HG02973 (cell line): ENCODE data around the gene NCS1.

Experiments
- ATAC-seq: cut with Tn5 transposase; IDR thresholded peaks from one replicate; pipeline ENCODE4 v1.9.1; 2021; ENCODE audit warnings: moderate library complexity; ENCODE audit not compliant: unreplicated experiment

The NCS1 gene

DNA sequence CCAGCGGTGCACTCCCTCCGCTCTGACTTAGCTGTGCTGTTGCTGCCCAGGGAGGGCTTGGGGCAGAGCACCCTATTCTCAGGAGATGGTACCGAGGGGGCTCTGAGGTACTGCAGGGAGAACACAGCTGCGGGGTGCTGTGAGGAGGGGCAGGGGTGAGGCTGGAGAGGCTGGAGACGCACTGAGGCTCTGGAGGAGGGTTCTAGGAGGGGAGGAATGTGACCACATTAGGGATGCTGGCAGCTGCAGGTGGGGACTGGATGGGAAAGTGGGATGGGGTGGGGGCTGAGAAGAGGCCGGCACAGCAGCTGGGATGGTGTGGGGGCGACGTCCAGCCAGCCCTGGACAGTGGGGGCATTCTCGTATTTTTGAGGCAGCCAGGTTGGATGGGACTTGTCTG lies 20.9 kb downstream of the NCS1 start:
- no peak for ATAC-seq

DNA sequence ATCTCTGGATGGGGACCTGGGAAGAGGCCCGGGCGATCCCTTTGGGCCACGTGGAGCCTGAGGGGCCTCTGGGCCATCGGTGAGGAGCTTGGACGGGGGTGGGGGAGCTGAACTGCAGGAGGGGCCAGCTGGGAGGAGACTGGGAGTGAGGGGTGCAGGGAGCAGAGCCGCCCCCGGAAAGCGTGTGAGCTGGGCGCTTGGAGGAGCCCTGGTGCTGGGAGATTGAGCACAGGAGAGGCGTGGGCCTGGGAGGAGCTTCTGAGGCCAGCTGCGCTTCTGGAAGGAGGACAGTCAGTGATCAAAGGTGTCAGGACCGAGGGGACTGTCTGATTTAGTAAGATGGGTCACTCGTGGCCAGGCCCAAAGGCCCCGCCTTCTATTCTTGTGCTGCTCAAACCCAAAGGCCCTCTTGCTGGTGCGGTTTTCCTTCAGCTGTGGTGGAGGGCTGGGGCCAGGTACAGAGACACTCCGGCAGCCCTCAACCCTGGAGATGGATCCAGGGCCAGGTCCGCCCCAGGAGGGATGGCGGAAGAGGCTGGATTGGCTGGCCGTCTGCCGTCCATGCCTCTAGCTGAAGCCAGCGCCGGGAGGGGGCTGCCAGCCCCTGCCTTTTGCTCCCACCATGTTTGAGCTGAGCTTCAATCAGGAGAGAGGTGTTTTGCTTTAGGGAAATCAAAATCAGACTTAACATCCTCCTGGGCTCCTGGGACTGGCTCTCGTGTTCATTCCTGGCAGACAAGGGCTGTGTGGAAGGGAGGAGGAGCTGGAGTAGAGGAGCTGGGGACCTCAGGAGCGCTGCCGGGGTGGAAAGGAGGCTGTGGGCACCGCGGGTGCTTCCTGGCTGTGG lies 21.6 kb downstream of the NCS1 start:
- no peak for ATAC-seq

DNA sequence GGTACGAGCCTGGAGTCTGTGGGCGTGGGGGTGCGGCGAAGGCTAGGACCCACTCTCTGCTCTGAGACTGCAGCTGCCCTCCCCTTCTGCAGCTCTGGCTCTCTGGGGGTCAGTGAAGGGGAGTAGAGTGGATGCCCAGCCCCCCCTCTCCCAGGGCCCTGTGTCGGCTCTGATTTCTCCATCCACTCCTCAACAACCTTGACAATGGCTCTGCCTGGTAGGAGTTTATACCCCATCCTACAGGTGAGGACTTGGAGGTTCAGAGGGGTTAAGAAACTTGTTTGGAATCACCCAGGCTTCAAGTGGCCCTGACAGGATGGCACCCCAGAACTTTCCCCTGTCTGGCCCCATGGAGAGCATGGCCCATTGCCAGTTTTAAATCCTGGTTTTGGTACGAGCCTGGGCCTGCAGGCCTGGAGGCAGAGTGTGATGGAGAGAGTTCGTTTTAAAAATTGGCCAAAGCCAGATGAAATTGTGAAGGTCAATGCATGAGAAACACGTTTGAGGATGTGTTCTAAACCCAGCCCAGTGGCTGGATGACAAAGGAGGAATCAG lies 22.3 kb downstream of the NCS1 start:
- ATAC-seq, result no peak

DNA sequence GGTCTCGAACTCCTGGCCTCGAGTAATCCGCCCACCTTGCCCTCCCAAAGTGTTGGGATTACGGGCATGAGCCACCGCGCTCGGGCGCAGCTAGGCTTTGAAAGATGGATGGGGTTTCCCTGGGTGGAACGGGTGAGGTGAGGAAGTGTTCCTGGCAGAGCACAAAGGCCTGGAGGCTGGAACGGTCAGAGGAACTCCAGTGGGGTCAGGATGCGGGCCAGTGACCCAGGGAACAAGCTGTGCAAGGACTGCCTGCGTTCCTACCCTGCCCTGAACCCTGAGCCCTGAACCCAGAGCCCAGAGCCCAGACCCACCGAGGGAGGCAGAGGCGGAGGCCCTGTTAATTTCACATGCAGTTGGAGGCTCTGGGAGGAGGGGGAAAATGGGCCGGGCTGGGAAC lies 23.4 kb downstream of the NCS1 start:
- no peak for ATAC-seq

DNA sequence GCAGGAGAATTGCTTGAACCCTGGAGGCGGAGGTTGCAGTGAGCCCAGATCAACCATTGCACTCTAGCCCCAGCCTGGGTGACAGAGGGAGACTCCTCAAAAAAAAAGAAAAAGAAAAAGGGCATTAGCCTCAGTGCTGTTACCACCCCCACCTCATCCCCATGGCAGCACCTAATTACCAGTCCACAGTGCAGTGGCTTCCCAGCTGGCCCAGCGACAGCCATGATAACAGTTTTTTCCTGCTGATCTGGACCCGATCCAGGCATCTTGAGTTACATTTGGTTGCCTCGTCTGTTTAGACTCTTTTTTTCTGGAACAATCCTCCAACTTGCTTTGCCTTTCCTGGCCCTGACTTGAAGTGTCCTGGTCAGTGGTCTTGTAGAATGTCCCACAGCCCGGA lies 24.4 kb downstream of the NCS1 start:
- ATAC-seq, result no peak

DNA sequence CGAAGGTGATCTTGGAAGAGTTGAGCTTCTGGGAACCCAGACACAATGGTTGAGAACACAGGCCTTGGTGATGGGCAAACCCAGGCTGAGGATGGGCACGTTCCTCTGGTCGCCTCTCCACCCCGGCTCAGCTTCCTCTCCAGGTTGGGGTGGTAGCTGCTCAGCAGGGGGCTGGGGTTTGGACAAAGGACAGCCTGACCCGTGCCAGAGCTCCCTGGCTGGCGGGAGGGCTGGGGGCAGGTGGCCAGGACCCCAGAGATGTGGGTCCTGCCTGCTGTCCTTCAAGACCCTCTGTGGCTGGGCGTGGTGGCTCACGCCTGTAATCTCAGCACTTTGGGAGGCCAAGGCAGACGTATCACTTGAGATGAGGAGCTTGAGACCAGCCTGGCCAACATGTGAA lies 25.2 kb downstream of the NCS1 start:
- no peak for ATAC-seq

DNA sequence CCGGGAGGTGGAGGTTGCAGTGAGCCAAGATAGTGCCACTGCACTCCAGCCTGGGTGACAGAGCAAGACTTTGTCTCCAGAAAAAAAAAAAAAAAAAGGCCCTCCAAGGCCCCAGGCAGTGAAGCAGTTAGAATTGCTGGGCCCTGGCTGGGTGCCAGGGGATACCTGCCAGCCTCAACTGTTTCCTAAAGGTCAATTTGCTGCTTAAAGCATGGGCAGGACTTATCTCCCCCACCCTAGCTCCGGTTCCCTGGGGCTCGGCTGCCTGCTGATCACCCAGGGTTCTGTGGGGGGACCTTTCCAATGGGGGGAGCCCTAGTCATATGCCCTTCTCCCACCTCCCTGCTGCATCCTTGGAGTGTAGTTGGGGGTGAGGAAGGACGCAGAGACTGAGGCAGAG lies 25.7 kb downstream of the NCS1 start:
- no peak for ATAC-seq

DNA sequence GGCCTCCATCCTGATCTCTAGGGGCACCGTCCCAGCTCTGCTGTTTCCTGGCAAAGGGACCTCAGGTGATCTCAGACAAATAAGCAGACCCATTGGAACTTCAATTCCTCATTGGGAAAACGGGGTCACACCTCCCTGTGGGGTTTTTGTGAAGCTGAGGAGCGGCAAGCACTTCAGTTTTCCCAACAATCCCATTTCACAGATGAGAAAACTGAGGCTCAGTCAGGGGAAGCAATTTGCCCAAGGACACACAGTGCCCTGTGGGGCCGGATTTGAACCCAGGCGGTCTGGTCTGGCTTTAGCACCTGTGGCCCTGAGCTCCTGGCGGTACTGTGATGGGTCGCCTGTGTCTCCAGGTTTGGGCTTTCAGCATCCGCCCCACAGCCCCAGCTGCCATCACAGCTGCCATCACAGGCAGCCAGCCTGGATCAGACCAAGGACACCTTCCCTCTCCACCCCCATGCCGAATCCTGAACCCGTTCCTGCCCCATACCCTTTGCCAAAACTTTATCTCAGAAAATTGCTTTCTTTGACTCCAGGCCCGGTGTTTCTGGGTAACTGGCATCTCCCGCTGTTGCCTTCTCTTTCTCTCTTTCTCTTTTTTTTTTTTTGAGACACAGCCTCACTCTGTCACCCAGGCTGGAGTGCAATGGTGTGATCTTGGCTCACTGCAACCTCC lies 26.4 kb downstream of the NCS1 start:
- ATAC-seq, result no peak

DNA sequence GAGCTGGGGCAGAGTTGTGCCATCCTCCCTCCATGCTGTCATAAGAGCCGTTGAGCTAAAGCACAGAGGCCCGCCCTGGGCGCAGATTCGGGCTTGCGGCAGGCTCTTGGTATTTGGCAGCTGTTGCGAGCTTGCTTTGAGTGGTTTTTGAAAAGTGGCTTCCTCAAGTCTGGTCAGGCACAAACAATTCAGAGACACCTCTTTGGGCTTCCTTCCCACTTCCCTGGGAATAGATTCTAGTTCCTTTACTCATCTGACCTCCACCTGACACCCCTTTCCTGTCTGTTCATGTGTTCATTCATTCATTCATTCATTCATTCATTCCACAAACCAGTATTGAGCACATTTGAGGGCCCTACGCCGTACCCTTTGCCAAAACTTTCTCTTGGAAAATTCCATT lies 27.4 kb downstream of the NCS1 start:
- no peak for ATAC-seq

DNA sequence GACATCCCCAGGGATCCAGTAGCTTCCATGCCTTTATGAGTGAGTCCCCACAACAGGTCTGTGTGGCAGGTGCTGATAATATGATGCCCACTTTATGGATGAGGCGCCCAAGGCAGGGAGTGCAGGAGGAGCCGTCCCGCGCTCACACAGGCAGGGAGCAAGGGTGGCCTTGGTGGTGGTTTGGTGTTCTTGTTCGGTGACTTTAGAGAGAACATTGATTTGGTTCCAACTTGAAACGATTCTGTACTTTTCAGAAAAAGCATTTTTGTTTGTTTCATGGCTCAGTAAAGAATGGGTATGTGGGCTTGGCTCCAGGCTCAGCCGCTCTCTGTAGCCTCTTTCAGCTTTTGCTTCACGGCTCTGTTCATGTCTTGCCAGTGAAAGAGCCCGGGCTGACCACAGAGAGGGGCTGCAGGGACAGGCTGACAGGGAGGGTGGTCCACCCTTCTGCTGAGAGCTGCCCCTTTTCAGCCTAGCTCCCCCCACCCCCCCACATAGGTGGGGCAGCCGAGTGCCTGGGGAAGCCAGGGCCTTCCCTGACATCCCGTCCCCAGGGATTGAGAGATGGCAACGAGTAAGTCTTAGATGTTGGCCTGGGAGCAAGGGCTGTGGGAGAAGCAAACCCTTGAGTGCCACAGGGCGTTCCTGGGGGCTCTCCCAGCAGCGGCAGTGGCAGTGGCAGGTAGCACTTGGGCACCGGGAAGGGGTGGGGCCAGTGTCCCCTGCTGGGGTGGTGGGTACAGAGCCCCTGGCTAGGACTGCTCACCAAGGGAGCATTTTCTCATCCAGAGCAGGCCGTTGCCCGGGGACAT lies 28.0 kb downstream of the NCS1 start:
- no peak for ATAC-seq

DNA sequence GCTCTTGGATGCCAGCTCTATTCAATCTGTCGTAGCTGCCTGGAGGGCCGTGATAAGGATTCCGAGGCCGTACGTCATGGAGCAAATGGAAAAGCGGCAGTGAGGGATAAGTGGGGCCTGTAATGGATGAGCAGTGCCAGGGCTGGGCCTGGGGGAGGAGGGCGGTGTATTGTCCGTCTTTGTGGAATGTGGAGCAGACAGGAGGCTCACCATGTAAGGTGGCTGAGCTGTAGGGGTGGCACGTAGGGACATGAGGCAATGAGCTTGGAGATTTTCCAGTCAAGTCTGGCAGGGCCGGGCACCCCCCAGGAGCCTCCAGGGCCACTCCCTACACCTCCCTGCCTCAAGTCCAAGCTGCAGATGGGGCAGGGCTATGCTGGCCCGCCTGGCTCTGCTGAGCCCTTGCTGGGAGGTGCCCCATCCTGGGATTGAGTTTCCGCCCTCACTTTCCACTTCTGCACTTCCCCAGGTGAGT lies 29.2 kb downstream of the NCS1 start:
- no peak for ATAC-seq

DNA sequence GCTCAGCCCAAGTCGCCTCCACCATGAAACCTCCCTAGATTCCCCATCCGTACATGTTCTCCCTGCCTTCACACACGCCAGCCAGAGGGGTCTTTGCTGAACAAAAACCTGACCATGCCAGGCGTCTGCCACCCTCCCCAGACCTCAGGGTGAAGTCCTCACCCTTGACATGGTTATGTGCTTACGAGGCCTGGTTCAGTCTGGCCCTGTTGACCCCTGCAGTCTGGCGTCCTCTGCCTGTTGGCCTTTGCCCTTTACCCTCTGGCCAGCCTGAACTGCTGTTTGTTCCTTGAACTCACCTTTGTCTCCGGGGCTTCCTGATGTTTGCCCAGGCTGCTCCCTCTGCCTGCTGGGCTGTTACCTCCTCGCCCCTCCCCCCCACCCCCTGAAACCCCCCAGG lies 29.8 kb downstream of the NCS1 start:
- ATAC-seq, result no peak

DNA sequence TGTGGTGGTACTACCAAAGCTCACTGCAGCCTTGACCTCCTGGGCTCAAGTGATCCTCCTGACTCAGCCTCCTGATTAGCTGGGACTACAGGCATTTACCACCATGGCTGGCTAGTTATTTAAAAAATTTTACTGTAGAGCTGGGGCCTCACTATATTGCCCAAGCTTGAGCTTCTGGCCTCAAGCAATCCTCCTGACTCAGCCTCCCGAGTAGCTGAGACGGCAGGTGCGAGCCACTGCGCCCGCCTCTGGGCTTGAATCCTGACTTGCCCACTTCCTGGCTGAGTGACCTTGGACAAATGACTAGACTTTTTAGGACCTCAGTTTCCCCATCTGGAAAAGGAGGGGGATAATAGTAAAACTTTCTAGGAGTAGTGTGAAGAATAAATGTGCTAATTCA lies 32.1 kb downstream of the NCS1 start:
- ATAC-seq, result no peak

DNA sequence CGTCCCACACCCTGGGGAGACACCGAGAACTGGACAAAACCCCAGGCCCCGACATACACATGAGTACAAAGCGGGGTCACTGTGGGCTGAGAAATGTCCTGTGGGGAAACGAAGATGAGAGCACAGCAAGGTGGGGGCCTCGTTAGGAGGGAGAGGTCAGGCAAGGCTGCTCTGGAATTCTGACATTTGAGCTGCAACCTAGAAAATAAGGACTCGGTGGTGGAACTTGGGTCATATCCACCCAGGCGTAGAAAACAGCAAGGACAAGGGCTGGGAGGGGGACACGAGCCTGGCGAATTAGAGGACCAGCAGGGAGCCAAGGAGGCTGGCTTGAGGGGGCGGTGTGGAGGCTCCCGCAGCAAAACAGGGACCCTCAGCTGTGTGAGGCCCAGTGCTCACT lies 32.8 kb downstream of the NCS1 start:
- ATAC-seq, result no peak

DNA sequence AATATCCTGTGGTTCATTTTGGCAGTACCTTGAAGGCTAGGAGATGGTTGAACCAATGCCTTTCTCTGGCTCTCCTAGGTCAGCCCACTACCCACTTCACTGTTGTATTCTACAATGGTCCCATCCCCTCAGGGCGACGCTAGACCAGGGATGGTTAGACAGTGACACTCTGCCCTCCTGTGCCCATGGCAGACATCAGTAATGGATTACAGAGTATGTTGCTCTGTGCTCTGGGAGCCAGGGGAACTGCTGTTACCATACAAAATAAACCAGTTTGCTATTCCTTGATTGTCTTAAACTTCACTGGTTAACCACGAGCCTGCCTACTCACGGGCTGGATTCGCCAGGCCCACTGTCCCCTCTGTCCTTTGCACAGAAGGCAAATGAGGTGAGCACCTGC lies 33.7 kb downstream of the NCS1 start:
- no peak for ATAC-seq

DNA sequence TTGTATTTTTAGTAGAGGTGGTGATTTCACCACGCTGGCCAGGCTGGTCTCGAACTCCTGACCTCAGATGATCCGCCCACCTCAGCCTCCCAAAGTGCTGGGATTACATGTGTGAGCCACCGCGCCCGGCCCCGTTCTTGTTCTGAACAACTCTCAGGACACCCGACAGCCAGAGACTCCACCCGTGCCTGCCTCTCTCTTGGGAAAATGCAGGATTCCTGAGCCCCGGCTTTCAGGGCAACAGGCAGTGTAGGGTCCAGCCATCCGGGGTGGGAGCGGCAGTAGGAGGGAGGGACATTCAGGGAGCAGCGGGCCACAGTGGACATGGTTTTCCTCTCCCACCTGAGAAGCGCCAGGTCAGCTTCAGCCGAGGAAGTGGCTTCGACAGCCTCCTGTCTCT lies 34.4 kb downstream of the NCS1 start:
- no peak for ATAC-seq

DNA sequence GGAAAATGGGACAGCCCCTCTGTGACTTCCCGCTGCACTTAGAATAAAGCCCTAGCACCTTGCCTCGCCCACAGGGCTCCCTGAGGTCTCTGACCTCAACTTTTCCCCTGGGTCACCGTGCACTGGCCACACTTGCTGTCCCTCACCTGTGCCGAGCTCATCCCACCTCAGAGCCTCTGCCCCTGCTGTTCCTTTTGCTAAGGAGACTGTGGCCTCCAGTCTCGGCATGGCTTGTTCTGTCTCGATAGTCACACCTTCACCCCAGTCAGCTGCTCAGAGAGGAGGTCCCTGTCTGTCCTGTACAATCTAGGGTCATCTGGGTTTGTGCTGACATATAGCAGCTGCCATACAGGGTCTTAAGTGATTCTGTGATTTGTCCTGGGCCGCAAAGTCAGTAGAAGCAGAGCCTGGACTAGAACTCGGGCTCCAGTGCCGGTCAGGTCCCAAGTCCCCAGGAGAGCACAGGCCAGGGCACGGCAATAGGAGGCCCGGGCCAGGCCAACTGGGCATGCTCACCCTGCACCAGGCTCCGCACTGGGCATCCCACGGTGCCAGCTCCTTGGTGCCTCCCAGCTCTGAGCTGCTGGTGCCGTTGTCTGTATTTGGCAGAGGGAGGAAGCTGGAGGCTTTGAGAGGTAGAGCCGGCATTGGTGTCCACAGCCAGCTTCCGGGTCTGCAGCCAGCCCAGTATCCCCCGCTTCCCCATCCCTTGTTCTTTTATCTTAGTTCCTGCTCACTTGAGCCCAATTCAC lies 35.2 kb downstream of the NCS1 start:
- ATAC-seq, result no peak

DNA sequence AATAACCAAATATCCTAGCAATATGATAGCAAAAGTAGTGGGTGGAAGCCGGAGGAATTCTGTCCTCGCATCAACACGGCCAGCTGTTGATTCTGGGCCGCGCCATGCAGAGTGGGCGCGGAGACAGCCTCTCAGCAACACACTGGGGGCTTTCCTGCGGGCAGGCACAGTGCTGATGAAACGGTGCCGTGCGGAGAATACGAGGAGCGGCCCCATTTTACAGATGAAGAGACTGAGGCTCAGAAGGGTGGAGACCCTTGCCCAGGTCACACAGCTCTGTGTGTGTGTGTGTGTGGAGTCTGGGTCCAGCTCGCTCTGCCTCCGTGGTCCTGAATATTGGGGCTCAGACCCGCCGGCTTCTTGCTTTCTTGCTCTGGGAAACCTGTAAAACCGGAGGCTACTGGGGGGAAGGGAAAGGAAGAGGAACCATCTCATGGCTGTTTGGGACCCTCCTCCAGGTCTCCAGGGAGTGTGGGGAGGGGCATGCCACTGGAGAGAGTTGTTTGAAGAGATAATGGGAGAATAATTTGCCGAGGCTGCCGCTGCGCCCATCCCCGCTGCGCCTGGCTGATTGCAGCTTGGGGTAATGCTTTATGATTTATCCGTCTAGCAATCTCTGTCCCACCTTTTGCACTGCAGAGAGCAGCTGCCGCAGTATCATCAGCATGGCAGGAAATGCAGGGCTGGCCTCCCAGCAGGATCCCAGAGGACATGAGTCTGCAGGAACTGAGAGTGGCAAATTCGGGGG lies 36.6 kb downstream of the NCS1 start:
- no peak for ATAC-seq

DNA sequence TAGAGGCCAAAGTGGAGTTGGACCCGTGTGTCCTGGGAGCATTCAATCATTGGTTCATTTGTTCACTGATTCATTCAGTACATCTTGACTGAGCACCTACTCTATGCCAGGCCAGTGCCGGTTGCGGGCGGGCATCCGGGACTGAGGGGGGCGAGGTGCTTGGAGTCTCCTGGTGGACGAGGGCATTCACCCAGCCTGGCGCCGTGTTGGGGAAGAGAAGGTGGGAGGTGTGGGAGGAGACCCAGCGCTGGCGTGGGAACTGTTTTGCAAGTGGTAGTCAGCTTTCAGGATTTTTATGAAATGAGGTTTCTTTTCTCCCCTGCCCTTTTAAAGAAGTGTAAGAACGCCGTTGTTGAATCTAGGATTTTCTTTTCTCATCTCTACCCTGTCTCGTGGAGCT lies 37.2 kb downstream of the NCS1 start:
- no peak for ATAC-seq
